T1000 (cell line): Measurements from ENCODE around the gene C2orf42.
A peak's percentile ranks its signal among the peaks of the same experiment; 100 is the strongest.
"Not testable (repeated sequence)": the region's sequence is repeated elsewhere in the genome, so short reads cannot be mapped to it uniquely, and the experiment has no call there.

ENCODE experiments used
- DNase-seq: peaks from one replicate; lab custom pipeline; 2025; ENCODE audit warnings: mixed read lengths; lab: John Stamatoyannopoulos, UW

C2orf42 gene

DNA sequence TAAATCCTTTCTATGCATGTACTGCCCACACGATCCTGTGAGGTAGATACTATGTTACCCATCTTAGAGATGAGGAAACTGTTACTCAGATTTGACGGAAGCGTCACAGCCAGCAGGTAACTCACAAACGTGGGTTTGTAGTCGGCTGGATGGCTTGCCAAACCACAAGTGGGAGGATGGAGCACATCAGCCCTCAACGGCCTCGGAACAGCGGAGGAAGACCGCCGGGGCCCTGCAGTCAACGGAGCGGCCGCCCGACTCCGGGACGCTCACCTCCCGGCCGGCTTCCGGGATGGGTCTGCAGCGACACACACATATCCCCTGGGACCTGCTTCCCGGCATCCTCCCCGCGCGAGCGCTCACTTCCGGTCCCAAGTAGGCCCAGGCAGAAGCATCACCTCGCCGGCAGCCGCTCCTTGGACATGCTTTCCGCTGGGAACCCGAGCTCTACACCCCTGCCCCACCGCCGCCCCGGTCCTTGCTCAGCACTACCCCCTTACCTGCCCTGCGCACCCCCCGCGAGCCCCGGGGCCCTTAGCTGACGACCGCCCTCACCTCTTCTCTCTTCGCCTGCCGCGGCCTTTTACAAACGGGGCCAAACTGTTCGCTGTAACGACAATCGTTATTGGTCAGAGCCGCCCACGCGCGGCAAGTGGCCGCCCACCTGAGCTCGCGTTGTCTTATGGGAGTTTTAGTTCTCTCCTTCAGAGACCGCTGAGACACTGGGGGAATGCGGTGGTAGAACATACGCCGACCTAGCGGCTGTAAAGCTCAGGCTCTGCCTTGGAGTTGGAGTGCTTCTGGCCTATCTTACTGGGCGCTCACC is at the start of gene C2orf42:
Gene C2orf42 (minus strand): TSS at position 602 of the 826 bp plus-strand sequence. CDS start 9,034 bp downstream, outside the sequence.
- peak; percentile 93 for DNase-seq

DNA sequence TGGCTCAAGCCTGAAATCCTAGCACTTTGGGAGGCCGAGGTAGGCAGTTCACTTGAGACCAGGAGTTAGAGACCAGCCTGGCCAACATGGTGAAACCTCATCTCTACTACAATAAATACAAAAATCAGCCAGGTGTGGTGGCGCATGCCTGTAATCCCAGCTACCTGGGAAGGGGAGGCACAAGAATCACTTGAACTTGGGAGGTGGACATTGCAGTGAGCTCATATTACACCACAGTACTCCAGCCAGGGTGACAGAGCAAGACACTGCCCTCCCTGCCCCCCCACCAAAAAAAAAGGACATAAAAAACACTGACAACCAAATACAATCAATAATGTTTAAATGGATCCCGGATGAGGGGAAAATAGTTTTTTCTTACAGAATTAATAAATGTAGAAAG is 49.8 kb upstream of the C2orf42 start:
- DNase-seq, result no peak

DNA sequence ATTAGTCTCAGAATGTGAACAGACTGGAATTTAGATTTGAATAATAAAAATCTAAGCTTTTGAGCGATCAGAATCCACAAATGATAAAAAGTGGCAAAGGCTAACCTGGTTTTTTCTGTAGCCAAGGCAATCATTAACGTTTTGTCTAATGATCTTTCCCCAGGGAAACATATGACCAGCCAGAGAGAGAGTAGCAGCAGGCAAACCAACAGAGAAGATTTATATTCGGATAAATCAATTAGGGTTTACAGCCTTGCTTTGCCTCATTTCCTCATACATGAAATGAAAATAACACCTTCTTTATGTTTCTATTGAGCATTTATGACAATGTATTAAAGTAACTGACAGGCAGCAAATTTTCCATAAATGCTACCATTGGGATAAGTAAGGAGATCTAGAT is 43.1 kb upstream of the C2orf42 start:
- no peak for DNase-seq

DNA sequence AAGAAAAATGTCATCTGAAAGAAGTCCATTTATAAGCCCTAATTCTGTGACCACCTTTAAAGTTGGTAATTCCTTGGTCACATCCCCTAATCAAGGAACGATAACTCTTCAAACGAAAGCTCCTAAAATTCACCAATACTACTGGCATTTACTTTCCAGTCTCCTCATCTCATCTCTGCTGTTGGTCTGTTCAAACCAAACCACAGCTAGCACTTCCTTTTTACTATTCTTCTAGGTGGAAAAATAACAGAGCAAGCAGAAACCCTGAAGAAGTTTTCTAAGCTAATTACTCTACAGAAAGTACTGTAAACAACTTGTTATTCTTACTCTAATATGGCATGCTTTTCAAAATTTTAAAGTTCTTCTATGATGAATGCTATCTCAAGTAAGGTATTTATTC is 36.0 kb upstream of the C2orf42 start:
- DNase-seq, result no peak

DNA sequence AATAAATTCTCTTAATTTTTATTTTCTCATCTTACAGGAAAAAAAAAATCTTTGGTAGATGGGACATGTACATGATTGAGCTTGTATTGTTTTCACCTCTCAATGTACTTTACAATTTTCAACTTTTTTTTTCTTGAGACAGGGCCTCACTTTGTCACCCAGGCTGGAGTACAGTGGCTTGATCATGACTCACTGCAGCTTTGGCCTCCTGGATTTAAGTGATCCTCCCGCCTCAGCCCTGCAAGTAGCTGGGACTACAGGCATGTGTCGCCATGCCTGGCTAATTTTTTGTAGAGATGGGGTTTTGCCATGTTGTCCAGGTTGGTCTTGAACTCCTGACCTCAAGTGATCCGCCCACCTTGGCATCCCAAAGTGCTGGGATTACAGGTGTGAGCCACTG is 32.5 kb upstream of the C2orf42 start:
- DNase-seq, result not testable (repeated sequence)

DNA sequence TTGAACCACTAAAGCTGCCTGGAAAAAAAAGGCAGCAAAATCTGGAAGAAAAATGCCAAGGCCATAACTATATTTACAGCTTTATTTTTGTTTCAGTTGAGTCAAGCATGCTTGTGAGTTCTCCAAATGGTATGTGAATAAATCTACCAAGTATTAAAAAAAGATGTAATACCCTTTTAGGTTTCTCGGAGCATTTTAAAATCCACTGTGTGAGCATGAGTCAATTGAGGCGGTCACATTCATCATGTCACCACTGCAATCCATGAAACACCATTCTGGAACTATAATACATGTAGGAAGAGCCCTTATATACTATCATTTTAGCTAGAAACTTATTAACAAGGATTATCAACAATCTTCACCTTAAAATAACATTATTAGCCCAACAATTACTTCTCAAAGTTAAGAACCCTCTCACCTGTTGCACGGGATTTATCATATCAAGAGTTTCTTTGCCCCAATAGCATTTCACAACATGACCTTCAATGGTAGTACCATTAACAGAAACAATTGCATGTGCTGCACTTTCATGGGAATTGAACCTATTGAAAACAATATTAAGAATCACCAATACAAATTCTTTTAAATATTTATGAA is 24.2 kb upstream of the C2orf42 start:
- no peak for DNase-seq

DNA sequence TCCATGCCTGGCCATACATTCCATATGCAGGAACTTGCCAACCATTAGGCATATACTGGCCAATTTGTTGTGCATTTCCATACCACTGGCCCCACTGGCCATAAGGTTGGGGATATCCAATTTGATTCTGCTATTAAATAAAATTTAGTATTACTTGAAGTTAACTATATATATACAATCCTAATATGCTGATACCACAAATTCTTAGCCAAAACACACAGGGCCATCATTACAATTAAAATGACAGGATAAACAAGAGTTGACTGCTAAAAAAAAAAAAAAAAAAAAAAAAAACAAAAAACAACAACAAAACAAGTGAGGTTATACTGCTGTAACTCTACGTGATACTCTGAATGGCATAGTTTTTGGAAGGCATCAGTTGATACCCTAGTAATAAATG is 23.5 kb upstream of the C2orf42 start:
- no peak for DNase-seq

DNA sequence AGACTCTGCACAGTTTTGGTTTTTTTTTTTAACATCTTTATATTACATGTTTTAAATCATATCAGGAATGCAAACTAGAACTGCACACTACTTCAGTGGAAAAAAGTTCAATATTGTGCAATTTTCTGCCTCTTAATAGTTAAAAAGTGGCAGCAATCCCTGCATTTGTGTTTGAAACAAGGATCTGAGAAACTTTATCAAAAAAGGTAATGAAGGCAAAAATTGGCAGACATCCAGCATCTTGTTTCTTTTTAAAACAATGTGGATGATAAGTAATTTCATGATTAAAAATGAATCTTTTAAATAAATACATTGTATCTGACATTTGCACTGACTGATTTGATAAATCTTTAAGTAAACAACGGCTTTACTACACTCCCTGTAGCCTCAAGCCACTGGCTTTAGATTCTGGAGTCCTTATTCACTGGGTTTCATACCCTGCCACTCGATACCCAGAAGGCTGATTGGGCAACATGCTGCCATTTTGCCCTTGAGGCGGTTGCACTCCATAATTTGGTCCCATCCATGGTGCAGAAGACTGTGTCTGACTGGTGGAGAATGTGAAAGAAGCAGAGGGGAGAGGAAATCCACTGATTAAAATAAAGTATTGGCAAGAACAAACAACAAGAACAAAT is 21.6 kb upstream of the C2orf42 start:
- DNase-seq, result no peak

DNA sequence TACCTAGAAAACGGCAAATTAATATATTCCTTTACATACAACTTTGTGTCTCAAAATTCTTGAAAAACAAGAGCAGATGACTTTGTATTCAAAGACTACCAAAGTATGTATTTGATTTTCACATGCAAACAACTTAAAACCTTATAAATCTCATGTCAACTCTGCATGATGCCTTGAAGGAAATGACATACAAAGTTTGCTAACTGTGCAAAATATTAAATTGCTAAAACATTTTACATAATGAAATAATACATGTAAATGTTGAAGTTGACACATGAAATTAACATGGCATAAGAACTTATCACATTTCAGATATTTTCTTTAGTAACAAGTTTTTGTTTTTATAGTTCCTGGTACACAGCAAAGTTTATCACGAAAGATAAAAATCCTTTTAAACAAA is 20.8 kb upstream of the C2orf42 start:
- DNase-seq, result no peak

DNA sequence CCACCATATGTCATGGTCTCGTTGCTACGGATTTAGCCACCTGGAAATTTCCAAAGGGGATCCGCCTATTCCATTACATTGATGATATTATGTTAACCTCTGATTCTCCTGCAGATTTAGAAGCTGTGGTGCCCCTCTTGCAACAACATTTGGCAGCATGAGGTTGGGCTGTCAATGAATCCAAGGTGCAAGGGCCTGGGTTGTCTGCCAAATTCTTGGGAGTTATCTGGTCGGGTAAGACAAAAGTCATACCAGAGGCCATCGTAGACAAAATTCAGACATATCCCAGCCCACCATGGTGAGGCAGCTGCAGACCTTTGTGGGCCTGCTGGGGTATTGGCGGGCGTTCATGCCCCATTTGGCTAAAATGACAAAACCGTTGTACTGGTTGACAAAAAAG is 13.6 kb upstream of the C2orf42 start:
- no peak for DNase-seq

DNA sequence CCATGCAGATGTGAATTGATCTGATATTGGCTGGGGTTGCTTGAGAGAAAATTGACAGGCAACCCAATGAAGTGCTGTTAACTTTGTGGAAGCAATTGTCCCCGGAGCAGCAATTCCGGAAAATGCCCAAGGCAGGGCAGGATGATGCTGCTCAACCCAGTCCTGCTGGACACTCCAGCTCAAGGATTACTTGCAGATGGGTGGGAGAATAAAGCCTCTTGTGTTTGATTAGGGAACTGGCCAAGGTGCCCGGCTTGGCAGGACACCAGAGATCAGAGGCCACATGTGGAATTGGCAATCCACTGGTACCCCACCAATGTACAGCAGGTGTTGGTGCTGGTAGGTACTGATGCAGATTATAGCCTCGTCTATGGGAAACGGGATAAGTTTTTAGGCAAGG is 12.3 kb upstream of the C2orf42 start:
- DNase-seq, result no peak

DNA sequence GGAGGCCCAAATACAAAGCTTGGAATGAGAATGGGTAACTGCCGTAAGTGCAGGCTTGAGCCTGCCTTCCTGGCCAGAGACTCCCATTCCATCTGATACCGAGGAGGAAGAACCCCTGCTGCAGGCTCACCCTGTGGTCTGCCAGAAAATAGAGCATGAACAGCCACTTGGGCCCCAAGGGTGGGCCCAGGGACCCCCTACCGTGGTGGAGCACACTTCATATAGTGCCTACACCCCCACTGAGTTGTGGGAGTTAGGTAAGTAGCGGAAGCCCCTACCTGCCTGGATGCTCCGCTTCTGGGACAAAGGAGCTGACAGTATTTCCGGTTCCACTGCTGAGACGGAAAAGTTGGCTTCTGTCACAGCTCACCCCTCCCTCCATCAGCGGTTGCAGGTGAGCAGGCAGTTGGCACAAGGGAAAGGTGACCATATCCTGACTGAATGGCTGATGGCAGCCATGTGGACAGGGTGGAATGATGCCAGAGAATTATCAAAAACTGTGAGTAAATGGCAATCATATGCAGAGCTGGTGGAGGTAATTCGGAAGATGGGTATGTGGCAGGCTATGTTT is 11.5 kb upstream of the C2orf42 start:
- no peak for DNase-seq

DNA sequence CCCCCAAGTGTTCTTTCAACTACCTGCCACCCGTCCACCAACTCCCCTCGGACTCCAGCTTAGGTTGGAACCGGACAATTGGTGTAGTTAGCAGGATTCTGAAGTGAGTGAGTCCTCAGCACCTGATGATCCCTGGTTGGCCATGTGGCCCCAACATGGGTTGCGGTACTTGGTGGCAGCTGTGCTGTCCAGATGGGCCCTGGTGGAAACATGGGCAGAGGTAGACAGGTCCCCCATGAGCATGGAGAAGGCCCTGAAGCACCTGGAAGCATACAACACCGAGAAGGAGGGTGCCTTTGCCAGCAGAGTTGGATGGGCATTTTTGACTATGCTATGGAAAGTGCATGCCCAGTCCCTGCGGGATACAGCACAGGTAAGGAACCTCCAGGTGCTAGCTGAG is 11.0 kb upstream of the C2orf42 start:
- DNase-seq, result no peak

DNA sequence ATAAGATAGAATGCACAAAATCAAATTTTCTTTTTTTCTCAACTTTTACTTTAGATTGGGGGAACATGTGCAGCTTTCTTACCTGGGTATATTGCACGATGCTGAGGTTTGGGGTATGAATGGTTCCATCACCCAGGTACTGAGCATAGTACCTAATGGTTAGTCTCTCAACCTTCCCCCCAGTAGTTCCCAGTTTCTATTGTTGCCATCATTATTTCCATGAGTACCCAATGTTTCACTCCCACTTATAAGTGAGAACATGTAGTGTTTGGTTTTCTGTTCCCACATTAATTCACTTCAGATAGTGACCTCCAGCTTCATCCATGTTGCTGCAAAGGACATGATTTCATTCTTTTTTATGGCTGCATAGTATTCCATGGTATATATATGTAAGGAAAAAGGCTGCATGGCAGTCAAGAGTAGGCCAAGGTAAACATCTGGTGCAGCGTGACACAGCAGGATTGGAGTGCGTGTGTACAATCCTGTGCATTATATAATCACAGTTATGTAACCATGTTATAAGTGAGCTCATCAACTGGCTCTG is 10.5 kb upstream of the C2orf42 start:
- no peak for DNase-seq

DNA sequence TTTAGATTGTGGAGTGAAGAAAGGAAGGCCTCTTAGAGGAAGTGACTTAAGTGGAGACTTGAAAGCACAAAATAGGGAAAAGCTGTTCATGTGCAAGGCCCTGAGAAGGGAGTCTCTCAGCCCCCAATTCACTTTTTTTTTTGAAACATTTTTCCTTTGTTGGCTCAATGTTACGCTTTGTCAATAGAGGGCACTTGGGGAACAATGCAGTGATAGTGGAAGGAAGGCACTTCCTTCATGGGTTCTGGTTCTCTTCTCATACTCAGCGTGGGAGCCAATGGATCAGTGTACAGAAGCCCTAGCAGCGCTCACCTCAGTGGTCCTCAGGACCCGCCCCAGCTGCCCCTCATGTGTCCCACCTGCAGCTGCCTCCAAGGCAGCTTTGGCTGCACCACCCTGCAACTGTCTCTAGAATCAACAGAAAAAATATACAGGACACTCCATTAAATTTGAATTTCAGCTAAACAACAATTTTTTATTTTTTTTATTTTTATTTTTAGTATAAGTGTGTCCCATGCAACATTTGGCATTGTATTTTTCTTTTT is 8.6 kb upstream of the C2orf42 start:
- DNase-seq, result no peak

DNA sequence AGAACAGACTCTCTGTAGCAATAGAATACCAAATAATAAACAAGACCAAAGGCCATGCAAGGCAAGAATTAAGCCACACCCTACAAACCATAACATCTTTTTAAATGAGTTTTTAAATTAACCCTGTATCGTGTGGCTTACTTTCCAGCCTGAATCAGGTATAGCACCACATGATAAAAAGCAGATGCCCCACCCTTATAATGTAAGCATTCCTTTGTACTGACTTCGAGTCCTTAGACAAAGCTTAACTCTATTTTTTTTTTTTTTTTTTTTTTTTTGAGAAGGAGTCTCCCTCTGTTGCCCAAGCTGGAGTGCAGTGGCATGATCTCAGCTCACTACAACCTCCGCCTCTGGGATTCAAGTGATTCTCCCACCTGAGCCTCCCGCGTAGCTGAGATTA is 1.7 kb upstream of the C2orf42 start:
- DNase-seq, result no peak

DNA sequence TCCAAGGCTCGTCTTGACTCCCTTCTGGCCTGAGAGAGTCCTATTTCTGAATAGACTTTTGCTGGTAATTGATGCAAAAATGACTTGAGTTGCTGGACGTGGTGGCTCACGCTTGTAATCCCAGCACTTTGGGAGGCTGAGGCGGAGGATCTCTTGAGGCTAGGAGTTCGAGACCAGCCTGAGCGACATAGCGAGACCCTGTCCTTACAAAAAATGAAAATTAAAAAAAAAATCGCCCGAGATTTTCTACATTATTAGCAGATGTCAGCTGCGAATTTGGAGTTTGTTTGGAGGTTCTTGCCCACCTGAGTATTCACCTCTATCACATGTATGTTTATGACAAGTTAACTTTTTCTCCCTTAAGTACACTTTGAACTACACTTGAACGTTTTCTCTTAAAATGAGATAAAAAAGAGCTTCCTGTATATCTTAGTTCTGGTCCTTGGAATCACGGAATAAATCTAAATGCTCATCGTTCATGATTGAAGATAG is 471 bp upstream of the C2orf42 start:
- no peak for DNase-seq

DNA sequence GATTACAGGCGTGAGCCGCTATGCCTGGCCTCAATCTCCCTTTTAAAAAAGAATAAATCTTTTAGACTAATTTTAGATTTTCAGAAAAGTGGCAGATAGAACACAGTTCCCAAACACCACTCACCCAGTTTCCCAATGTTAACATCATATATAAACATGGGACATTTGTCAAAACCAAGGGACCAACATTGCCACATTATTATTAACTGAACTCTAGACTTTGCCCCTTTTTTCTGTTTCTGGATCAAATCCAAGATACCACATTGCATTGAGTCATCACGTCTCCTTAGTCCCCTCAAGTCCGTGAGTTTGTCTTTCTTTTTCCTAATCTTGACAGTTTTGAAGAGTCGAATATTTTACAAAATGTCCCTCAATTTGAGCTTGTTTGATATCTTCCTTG is 2.4 kb downstream of the C2orf42 start:
- no peak for DNase-seq

DNA sequence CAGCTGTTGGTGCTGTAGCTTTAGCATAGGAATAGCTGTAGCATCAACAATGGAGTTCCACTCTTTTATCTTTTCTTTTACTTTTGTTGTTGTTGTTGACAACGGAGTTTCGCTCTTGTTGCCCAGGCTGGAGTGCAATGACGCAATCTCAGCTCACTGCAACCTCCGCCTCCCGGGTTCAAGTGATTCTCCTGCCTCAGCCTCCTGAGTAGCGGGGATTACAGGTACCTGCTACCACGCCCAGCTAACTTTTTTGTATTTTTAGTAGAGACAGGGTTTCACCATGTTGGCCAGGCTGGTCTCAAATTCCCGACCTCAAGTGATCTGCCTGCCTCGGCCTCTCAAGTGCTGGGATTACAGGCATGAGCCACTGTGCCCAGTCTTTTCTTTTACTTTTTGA is 3.6 kb downstream of the C2orf42 start:
- not testable (repeated sequence) for DNase-seq

DNA sequence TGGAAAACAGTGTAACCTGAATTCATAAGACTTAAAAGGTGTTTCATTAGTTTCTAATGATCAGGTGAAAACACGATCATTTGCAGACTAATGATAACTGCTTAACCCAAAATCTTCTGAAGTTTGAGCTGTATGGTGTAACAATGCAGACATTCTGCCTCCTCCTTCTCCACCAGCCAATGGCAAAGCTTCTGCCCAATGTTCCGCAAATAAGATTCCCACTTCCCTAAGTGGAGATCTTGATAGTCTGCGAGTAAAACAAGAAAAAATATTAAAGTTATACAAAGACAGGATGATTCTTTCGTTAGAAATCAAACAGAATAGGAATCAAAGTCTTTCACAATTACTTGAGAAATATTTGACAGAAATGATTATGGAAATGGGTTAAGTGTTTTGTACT is 8.1 kb downstream of the C2orf42 start:
- DNase-seq, result no peak

DNA sequence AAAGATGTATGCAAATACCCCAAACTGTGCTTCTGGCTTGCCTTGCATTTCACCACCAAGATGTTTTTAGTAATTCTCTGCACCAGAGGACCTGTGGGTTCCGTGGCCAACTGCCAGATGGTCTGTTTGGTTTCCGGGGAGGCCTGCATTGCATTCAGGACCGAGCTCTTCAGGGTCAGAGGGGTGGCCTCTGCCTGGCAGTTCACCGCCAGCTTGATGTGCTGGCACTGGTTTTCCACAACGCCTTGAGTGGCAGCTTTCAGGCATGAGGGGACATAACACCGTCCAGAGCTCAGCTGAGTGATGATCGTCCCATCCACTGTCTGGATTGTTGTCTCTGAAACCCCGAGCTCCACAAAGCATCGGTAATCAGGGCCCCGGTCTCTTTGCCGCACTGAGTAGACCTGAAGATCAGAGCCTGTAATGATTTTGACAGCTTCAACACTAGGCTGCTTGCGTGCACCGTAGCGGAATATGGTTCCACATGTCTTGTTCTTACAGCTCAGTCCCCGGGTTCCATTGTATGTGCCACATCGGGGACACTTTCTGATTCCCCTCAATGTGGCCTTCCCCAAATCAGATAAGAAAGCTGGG is 9.4 kb downstream of the C2orf42 start:
- no peak for DNase-seq

DNA sequence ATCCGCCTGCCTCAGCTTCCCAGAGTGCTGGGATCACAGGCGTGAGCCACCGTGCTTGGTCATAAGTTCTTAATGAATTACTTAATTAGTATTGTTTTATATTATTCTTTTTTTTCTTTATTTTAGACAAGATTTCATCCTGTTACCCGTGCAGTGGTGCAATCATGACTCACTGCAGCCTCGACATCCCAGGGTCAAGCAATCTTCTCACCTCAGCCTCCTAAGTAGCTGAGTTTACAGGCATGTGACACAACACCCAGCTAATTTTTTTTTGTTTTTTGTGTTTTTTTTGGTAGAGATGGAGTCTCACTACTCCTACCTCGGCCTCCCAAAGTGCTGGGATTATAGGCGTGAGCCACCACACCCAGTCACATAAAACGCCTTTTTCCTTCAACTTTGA is 17.3 kb downstream of the C2orf42 start:
- DNase-seq, result no peak
